Kidney (tissue), 14 donors: ENCODE results near the gene PRM1. TPM values are rescaled to one million over a fixed set of nuclear protein-coding genes. Genes with fewer than 3 reads are reported as not detected.

ENCODE experiments used
- DNase-seq, 5 donors: peaks; one replicate each; pipeline ENCODE4 v3.0.0-alpha.2; 2013 to 2020
- FAIRE-seq: peaks from 2 replicates; lab custom pipeline; 2012; peaks lifted over from hg19 to GRCh38; lab: Jason Lieb, UNC
- H3K27ac ChIP-seq, 2 donors: one replicate each; pipeline ENCODE4 v1.7.0; 2013; ENCODE audit warnings: low read depth in 2 of 2, low read length in 2 of 2, inconsistent platforms in 1 of 2
- H3K27me3 ChIP-seq: one replicate; pipeline ENCODE4 v1.7.1; 2013; ENCODE audit warnings: low read length, inconsistent platforms; ENCODE audit not compliant: control insufficient read depth, insufficient read depth
- H3K36me3 ChIP-seq, 3 donors: one replicate each; pipeline versions ENCODE4 v1.7.0 to v1.7.1; 2013; ENCODE audit warnings: low read length in 3 of 3, control low read depth in 1 of 3, inconsistent platforms in 1 of 3; ENCODE audit not compliant: insufficient read depth in 3 of 3, control insufficient read depth in 2 of 3
- H3K4me1 ChIP-seq, 3 donors: one replicate each; pipeline versions ENCODE4 v1.7.0 to v1.7.1; 2013; ENCODE audit warnings: low read length in 3 of 3, inconsistent platforms in 1 of 3, low read depth in 1 of 3; ENCODE audit not compliant: control insufficient read depth in 2 of 3, insufficient read depth in 2 of 3
- H3K4me3 ChIP-seq, 3 donors: one replicate each; pipeline versions ENCODE4 v1.7.0 to v1.8.1; 2013; ENCODE audit warnings: low read length in 3 of 3, control low read depth in 1 of 3, inconsistent platforms in 1 of 3
- H3K9ac ChIP-seq, 3 donors: one replicate each; pipeline versions ENCODE4 v1.7.0 to v1.7.1; 2013; ENCODE audit warnings: low read length in 3 of 3, control low read depth in 1 of 3, inconsistent platforms in 1 of 3
- H3K9me3 ChIP-seq, 3 donors: one replicate each; pipeline versions ENCODE4 v1.7.0 to v1.7.1; 2013; ENCODE audit warnings: low read length in 3 of 3, control low read depth in 1 of 3, inconsistent platforms in 1 of 3; ENCODE audit not compliant: control insufficient read depth in 2 of 3, insufficient read depth in 1 of 3
- intact Hi-C: fragments of 100-400 bp; cut with DNase I; formaldehyde crosslinking; loops from one replicate; pipeline ENCODE4 v1.11.1; 2022
- polyA plus RNA-seq: library from polyadenylated mRNA; stranded (reverse); fragments of 350-450 nt; fragmentation: Illumina TruSeq; extraction: RNeasy Lipid Tissue Mini Kit (QIAGEN cat#74804); gene quantifications from one replicate; pipeline ENCODE4 v1.2.3, GENCODE V29; 2014; ENCODE audit warnings: low read depth, low replicate concordance; ENCODE audit not compliant: insufficient read depth
- total RNA-seq: library from RNA; stranded (reverse); fragmentation: NEBNext Ultra II Directional; extraction: Animal tissue kit (Norgen Biotek cat#: 25700); gene quantifications from one replicate; pipeline ENCODE4 v1.2.1, GENCODE V29; 2021
- TF ChIP-seq, protein P1 (sequence below): IDR thresholded peaks from 3 replicates; pipeline ENCODE4 v1.5.1; 2012; ENCODE audit warnings: mild to moderate bottlenecking, moderate library complexity, borderline replicate concordance; ENCODE audit not compliant: insufficient read depth; ENCODE audit errors: extremely low read depth
- donor health status: control.
- donor health status: control.
- donor health status: control.
- donor health status: control.
- donor health status: control.
- donor health status: DM: yes; HTN: yes; CAD: no.
- donor health status: Normal renal cell carcinoma (clear cell type).

PRM1 gene
- total and polyA plus RNA-seq, 2 donors from 2014 or later, result not detected

DNA sequence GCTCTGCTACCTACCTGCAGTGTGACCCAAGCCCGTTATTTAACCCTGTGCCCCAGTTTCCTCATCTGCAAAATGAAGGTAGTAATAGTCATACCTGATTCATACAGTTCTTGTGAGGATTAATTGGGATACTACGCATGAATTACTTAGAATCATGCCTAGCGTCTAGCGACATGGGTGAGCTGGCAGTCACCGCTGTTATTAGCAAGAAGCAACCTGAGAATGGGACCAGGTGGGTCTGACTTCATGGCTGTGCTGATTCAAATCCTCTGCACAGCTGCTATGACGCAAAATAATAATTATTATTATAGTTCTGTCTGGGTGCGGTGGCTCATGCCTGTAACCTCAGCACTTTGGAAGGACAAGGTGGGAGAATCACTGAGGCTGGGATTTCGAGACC, 33.0 kb downstream of the PRM1 start:
- Histone ChIP-seq H3K4me3 (no peak overlapping the region), H3K27me3 (no peaks in the 10 kb centered on the region), H3K36me3 (no peaks in the 10 kb centered on the region), H3K9ac (no peak overlapping the region), H3K27ac (no peak overlapping the region), H3K4me1 (peaks cover 0 to 2% (median 0%) of the 10 kb centered on the region in 3 donors), H3K9me3 (no peaks in the 10 kb centered on the region)
- intact Hi-C loops, result no loop called here
- DNase-seq (no peak), FAIRE-seq (no peak)
- TF ChIP-seq, protein P1, sequence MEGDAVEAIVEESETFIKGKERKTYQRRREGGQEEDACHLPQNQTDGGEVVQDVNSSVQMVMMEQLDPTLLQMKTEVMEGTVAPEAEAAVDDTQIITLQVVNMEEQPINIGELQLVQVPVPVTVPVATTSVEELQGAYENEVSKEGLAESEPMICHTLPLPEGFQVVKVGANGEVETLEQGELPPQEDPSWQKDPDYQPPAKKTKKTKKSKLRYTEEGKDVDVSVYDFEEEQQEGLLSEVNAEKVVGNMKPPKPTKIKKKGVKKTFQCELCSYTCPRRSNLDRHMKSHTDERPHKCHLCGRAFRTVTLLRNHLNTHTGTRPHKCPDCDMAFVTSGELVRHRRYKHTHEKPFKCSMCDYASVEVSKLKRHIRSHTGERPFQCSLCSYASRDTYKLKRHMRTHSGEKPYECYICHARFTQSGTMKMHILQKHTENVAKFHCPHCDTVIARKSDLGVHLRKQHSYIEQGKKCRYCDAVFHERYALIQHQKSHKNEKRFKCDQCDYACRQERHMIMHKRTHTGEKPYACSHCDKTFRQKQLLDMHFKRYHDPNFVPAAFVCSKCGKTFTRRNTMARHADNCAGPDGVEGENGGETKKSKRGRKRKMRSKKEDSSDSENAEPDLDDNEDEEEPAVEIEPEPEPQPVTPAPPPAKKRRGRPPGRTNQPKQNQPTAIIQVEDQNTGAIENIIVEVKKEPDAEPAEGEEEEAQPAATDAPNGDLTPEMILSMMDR, result no peak

DNA sequence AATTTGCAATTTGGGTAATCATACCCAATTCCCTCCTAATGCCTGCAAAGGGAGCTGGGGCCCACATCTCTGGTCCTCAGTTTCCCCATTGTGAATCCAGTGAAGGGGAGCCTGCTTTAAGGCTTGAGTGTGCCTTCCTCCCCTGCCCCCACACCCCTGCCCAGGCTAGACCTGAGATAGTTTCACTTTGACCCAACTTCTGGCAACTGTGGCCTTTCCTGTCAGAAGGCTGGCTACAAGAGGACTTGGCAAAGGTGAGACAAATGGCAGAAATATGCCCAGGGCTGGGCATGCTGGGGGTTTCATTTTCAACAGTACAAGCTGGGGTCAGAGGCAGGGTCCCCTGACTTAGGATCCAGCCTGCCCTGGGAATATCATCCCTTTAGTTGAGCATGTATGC, 35.1 kb downstream of the PRM1 start:
- H3K9ac ChIP-seq, result no peak overlapping the region
- FAIRE-seq (no peak), DNase-seq (no peak)
- no peaks in the 10 kb centered on the region for H3K9me3 ChIP-seq
- TF ChIP-seq, protein P1, result no peak
- intact Hi-C loops, result no loop called here
- no peak overlapping the region for H3K4me3 ChIP-seq
- H3K27ac ChIP-seq, result no peak overlapping the region
- H3K36me3 ChIP-seq, result no peaks in the 10 kb centered on the region
- no peaks in the 10 kb centered on the region for H3K27me3 ChIP-seq
- H3K4me1 ChIP-seq, result no peaks in the 10 kb centered on the region

- no peaks in the 10 kb centered on the region for H3K27me3 ChIP-seq
- TF ChIP-seq, protein P1, result no peak
- FAIRE-seq (no peak), DNase-seq (no peak)
- no peak overlapping the region for H3K27ac ChIP-seq
- H3K9me3 ChIP-seq, result no peaks in the 10 kb centered on the region
- H3K4me3 ChIP-seq, result no peak overlapping the region
- intact Hi-C loops, result no loop called here
- no peak overlapping the region for H3K9ac ChIP-seq
- H3K4me1 ChIP-seq, result no peaks in the 10 kb centered on the region
- H3K36me3 ChIP-seq, result no peaks in the 10 kb centered on the region
Measured at GRCh38 chr16:11245222-11245737, 35.9 kb downstream of the PRM1 start.

DNA sequence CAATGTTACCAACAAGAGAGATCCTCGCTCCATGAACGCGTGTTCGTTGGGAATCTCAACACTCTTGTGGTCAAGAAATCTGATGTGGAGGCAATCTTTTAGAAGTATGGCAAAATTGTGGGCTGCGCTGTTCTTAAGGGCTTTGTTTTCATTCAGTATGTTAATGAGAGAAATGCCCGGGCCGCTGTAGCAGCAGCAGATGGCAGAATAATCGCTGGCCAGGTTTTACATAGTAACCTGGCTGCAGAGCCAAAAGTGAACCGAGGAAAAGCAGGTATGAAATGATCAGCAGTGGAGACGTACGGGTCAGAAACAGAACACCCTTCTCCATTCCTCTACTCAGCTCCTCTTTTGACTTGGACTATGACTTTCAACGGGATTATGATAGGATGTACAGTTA, 38.5 kb downstream of the PRM1 start:
- Histone ChIP-seq H3K4me1 (no peaks in the 10 kb centered on the region), H3K27me3 (no peaks in the 10 kb centered on the region), H3K9me3 (no peaks in the 10 kb centered on the region), H3K36me3 (no peaks in the 10 kb centered on the region), H3K4me3 (no peak overlapping the region), H3K9ac (no peak overlapping the region), H3K27ac (no peak overlapping the region)
- TF ChIP-seq, protein P1, result no peak
- intact Hi-C loops, result no loop called here
- no peak for DNase-seq
- FAIRE-seq, result no peak
